Fibroblast of lung (primary cell): ENCODE data around the gene CEMIP.

ENCODE experiments used
- CTCF ChIP-seq, 2 donors: IDR thresholded peaks in 1 of 2; conservative IDR thresholded peaks in 1 of 2; 1 replicate in 1 of 2; 2 replicates in 1 of 2; pipeline ENCODE4 v1.5.1; 2011 to 2012; ENCODE audit warnings: low read length in 2 of 2, control low read depth in 1 of 2, inconsistent platforms in 1 of 2, low read depth in 1 of 2, mild to moderate bottlenecking in 1 of 2
- EZH2 ChIP-seq: IDR thresholded peaks from 2 replicates; pipeline ENCODE4 v1.5.1; 2012; ENCODE audit warnings: low read length, control low read depth, mild to moderate bottlenecking; ENCODE audit errors: missing control alignments

GRCh38 chr15:80743189-80743833, 35.9 kb upstream of the CEMIP start:
- TF ChIP-seq CTCF (conservative IDR thresholded peaks at IDR 0.05 in 1 of 2, IDR thresholded peaks at IDR 0.05 in 1 of 2; ENCODE audit: low read depth in 1 of 2, low read length in 2 of 2) (no peak), EZH2 (no peak)
